Measurements from ENCODE around the gene DSG2.

DSG2 gene

GRCh38 chr18:31555971-31556747 lies 58.2 kb downstream of the DSG2 start:
- DNase-seq (ENCODE audit: low read depth in 1 of 2, low spot score in 1 of 2) = no peak

DNA sequence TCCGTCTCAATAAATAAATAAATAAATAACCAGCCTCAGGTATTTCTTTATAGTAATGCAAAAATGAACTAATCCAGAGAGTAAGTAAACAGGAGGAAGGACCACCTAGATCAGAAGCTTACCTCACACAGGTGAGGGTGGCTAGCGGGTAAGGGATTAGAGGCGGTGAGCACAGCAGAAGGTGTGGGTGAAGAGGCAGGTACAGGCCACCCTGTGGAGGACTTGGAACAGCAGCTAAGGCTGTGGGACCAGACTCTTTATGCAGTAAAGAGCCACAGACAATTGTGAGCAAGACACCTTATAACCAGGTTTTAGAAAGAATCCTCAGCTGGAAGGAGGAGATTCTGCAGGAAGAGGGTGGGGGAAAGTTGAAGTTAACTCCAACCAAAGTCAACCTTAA lies 59.5 kb downstream of the DSG2 start:
- DNase-seq (ENCODE audit: low read depth in 1 of 2, low spot score in 1 of 2) = no peak

- DNase-seq (ENCODE audit: low read depth in 1 of 2, low spot score in 1 of 2) = no peak
Observed at GRCh38 chr18:31558567-31558966, 60.6 kb downstream of the DSG2 start.

- no peak for DNase-seq (ENCODE audit: low read depth in 1 of 2, low spot score in 1 of 2)
Observed at GRCh38 chr18:31562726-31563125, 64.7 kb downstream of the DSG2 start.

GRCh38 chr18:31563778-31564177 lies 65.8 kb downstream of the DSG2 start:
- DNase-seq (ENCODE audit: low read depth in 1 of 2, low spot score in 1 of 2) = no peak

DNA sequence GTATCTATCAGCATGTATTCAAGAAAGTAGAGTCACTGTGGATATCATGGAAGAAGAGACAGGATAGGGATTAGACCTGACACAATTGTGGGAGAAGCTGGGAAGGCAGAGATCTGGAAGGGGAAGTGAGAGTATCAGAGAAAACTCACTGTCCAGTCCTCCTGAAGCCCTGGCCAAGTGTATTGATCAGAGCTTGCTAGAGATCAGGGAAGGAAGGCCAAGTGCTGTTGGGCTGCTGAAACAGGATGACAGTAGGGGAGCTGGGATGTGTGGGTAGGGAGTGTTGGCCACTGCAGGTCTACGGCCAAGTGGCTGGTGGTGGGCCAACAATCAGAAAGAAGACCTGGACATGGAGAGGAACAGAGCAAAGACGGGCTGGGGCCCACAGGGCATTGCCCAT lies 67.4 kb downstream of the DSG2 start:
- DNase-seq (ENCODE audit: low read depth in 1 of 2, low spot score in 1 of 2) = no peak

GRCh38 chr18:31565782-31566512 lies 68.0 kb downstream of the DSG2 start:
- DNase-seq (ENCODE audit: low read depth in 1 of 2, low spot score in 1 of 2) = no peak

- DNase-seq (ENCODE audit: low read depth in 1 of 2, low spot score in 1 of 2) = no peak
Observed at GRCh38 chr18:31566576-31567306, 68.8 kb downstream of the DSG2 start.

DNA sequence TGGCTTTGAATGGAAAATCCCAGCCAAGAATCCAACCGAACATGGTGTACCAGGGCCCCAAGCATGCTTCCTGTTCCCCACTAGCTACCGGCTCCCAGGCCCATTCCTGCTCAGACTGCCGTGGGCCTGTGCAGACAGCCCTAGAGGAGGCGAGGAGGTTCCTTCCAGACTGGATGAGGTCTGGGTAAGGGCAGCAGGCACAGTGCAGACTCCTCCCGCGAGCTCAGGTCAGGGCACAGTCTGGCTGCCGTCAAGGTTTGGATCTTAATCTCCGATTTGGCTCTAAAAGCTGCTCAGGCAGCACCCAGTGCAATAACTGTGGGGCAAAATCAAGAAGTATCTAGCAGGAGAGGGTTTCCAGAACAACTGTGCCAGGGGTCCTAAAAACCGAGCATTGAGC lies 74.4 kb downstream of the DSG2 start:
- no peak for DNase-seq (ENCODE audit: low read depth in 1 of 2, low spot score in 1 of 2)

GRCh38 chr18:31573051-31573450 lies 75.1 kb downstream of the DSG2 start:
- DNase-seq (ENCODE audit: low read depth in 1 of 2, low spot score in 1 of 2) = no peak

DNA sequence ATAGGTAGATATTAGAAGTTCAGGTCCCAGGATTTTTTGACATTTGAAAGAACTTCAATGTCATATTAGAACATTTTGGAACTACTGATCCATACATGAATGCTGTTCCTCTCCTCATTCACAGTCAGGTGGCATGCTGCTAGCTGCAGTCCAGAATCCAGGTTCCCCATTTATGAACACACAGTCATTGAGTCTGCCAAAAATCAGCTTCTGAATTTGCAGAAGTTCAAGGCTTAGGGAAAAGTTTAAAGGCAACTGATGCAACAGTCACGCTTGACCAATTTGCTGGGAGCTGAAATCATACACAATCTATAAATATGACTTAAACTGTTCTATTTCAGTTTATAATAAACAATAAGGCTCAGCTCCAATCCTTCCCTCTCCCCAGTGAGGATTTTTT lies 76.4 kb downstream of the DSG2 start:
- DNase-seq (ENCODE audit: low read depth in 1 of 2, low spot score in 1 of 2) = no peak

GRCh38 chr18:31575515-31576257 lies 77.7 kb downstream of the DSG2 start:
- no peak for DNase-seq (ENCODE audit: low read depth in 1 of 2, low spot score in 1 of 2)

- DNase-seq (ENCODE audit: low read depth in 1 of 2, low spot score in 1 of 2) = no peak
Observed at GRCh38 chr18:31576670-31577069, 78.7 kb downstream of the DSG2 start.

- no peak for DNase-seq (ENCODE audit: low read depth in 1 of 2, low spot score in 1 of 2)
Observed at GRCh38 chr18:31577195-31577594, 79.2 kb downstream of the DSG2 start.

- no peak for DNase-seq (ENCODE audit: low read depth in 1 of 2, low spot score in 1 of 2)
Observed at GRCh38 chr18:31578126-31578525, 80.1 kb downstream of the DSG2 start.

DNA sequence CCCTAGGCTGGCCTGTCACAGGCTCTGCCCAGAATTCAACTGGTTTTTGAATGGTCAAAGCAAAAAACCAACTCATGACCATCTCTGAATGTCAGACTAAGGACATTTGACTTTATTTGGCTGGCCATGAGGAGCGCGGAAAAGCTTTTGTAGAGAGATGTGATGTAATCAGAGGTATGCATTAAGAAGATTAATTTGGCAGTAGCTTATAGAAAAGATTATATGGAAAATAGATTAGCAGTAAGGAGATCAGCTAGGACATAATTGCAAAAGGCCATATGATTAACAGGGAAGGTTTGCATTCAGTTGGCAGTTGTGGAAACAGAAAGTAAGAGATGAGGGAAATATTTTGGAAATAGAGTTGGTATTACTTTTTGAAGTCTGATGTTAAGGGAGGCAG lies 81.4 kb downstream of the DSG2 start:
- DNase-seq (ENCODE audit: low read depth in 1 of 2, low spot score in 1 of 2) = no peak

GRCh38 chr18:31581498-31582197 lies 83.7 kb downstream of the DSG2 start:
- DNase-seq (ENCODE audit: low read depth in 1 of 2, low spot score in 1 of 2) = no peak

DNA sequence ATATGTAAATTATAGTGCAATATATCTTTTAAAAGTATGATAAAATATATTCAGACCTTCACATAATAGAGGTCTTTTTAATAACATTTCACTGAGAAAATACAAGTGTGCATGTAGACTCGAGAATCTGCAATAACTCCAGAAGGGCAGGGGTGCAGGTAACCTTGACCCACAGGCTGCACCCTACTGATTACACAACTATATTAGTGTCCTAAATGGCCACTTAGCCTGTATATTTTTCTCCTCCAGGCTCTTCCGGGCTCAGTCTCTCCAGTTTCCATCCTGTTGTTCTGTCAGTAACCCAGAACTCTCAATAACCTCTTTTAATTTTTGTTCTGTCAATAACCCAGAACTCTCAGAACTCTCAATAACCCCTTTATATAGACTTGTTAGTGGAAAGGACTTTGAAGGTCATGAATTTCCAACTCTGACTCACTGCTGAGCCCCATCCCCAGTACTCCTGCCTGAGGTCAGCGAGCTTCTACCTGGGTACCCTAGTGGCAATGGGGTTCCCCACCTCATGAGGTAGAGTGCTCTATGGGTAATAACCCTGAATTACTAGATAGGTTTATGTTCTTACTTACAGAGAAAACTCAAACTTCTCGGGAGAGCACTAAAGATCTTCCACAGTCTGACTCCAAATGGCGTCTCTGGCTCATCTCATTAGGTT lies 85.3 kb downstream of the DSG2 start:
- DNase-seq (ENCODE audit: low read depth in 1 of 2, low spot score in 1 of 2) = no peak

GRCh38 chr18:31585991-31586390 lies 88.0 kb downstream of the DSG2 start:
- no peak for DNase-seq (ENCODE audit: low read depth in 1 of 2, low spot score in 1 of 2)

DNA sequence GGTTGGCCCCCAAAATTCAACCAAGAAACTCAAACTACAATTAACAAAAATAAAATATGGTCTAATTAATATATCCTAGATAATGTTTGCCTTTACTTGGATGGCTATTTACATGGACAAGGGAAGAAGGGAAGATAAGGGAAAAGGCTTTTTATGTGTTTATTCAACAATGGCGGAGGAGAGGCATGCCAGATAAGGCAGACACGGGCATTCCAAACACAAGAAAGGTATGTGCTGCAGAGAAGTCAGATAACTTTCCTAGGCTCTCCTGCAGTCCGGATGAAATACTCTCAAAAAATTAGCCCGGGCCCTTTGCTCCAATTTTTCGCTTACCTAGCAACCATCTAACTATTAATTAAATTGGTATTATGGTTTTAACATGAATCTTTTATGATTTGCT lies 88.6 kb downstream of the DSG2 start:
- DNase-seq (ENCODE audit: low read depth in 1 of 2, low spot score in 1 of 2) = no peak
